ENCODE results near the gene ICOSLG.
"Not testable (repeated sequence)": the region's sequence is repeated elsewhere in the genome, so short reads cannot be mapped to it uniquely, and the experiment has no call there.

GRCh38 chr21:44228109-44228508, 12.6 kb downstream of the ICOSLG start:
- TF ChIP-seq POLR2AphosphoS5, CTCF (IDR thresholded peaks at IDR 0.05): not testable (repeated sequence)

Data from upper lobe of left lung (tissue), 4 donors.